DOHH2 (cell line): ENCODE measurements around the gene ARHGAP33.

ENCODE experiments used
- CTCF ChIP-seq: fragments of 200-600 bp; sonication (generic); IDR thresholded peaks from one replicate; pipeline ENCODE4 v1.5.1; 2014; ENCODE audit warnings: antibody characterized with exemption, mild to moderate bottlenecking, low read depth, low read length; ENCODE audit not compliant: poor library complexity, severe bottlenecking
- EZH2phosphoT487 ChIP-seq: fragments of 200-600 bp; sonication (generic); IDR thresholded peaks from 2 replicates; pipeline ENCODE4 v1.6.1; 2017; ENCODE audit warnings: borderline replicate concordance, mild to moderate bottlenecking, antibody characterized with exemption, low read length, moderate library complexity, mixed read lengths

GRCh38 chr19:35780717-35781116 lies 5.4 kb downstream of the ARHGAP33 start:
- TF ChIP-seq CTCF: no peak
- no peak for TF ChIP-seq EZH2phosphoT487
